GM18868 (cell line): ENCODE measurements around the gene PJA2.
A peak's percentile ranks its signal among the peaks of the same experiment; 100 is the strongest.
"Not testable (repeated sequence)": the region's sequence is repeated elsewhere in the genome, so short reads cannot be mapped to it uniquely, and the experiment has no call there.

Experiments
- ATAC-seq: cut with Tn5 transposase; IDR thresholded peaks from one replicate; pipeline ENCODE4 v1.9.1; 2021; ENCODE audit warnings: mild to moderate bottlenecking, moderate library complexity; ENCODE audit not compliant: unreplicated experiment

The PJA2 gene

GRCh38 chr5:109409844-109410388 lies at the start of gene PJA2:
Gene PJA2 (minus strand): TSS chr5:109409974. CDS start chr5:109383433, 26,541 bp downstream.
- ATAC-seq, result peak; percentile 78

- peak; percentile 100 for ATAC-seq
Measured at GRCh38 chr5:109455598-109456096, 45.9 kb upstream of the PJA2 start.

DNA sequence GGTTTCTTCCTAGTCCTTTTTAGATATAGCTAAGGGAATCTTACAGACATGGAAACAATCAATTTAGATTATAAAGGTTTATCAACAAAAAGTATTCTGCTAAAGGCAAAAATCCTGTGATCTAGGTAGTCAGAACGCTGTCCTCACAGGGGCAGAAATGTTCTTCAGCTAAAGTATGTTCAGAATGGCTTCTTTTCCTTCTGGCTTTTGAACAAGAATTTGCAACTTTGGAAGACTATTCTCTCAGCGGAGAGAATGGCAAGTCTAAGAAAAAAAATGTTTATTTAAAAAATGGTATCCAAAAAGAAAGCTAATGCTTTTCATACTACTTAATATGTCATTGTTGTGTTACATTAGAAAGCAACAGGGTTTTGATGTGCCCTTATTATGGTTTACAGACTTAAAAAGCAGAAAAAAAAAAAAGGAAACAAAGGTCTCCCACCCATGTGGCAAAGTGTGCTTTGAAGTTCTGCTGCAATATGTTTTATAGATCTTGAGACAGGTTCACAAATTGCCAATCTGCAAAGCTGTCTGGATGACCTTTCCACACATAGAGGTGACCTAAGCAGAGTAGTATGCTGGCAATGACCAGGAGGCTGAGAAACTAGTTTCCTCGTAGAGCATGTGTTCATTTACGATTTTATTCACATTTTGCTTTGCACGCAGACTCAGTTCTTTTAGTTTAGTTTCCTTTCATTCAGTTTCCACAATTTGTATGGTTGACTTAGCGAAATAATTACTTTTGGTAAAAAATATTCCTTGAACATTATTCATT lies 45.1 kb upstream of the PJA2 start:
- ATAC-seq, result no peak

- ATAC-seq, result no peak
Measured at GRCh38 chr5:109453251-109453650, 43.5 kb upstream of the PJA2 start.

DNA sequence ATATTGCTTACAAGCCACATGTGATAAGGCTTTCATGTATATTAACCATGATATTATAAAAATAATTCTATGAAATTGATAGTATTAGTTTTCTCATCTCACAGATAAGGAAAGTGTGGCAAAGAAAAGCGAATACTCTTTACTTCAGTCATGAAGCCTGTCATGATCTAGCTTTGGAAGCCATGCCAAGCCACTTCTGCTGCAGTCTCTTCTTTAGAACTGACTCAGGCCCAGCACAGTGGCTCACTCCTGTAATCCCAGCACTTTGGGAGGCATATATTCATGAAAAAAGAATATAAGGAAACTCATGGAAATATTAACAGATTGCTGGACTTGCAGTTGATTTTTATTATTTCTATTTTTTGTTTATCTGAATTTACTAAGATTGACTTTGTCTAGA lies 42.9 kb upstream of the PJA2 start:
- no peak for ATAC-seq

GRCh38 chr5:109451146-109451545 lies 41.4 kb upstream of the PJA2 start:
- no peak for ATAC-seq

DNA sequence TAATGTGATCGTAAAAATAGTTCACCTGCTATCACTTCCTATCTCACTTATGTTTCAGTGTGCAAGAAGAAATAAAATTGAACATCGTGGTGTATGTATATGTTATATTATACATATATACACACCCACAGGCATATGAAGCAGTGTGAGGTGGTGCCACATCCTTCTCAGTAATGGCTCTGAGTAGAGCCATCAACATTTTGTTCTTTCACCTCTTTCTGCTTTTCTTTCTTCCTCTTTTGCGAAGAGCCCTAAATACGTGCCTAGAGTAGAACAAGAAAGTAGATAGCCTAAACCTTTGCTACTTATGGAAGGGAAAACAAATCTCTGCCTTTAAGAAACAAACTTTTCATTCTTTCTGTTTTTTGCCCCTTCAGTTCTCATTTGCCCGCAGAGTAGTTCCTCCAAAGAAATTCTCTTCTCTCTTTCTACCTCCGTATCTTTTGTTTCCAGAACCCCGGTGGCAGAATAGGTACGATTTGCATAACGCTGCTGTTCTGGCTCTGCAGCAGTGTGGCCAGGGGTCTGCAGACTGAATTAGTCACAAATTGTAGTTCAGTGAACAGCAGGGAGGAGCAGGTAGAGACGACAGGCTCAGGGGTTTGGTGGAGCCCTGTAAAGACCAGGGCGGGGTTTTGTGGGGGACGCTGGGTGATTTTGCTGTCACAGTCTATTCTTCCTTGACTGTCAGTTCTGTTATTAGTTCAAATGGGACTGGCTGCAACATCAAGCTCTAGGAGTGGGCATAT lies 40.5 kb upstream of the PJA2 start:
- ATAC-seq, result peak; percentile 74

- no peak for ATAC-seq
Measured at GRCh38 chr5:109448838-109449237, 39.1 kb upstream of the PJA2 start.

DNA sequence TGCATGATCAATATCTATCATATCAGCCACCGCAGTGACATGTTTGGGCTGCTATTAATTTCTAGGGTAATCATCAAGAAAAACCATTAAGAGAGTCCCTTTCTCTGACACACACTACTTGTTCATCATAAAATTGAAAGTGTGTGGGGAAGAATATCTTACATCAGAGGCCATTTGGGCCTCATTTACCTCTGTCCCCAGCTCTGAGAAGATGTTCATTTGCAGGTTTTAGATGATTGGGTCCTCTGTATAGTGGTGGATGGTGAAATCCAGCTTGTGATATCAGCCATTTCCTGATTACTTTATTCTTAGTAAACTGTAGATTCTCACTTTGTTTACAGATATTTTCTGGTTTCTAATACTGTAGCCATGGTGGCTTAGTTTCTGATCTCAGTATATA lies 29.8 kb upstream of the PJA2 start:
- no peak for ATAC-seq

GRCh38 chr5:109426075-109426474 lies 16.3 kb upstream of the PJA2 start:
- ATAC-seq, result no peak

- not testable (repeated sequence) for ATAC-seq
Measured at GRCh38 chr5:109425521-109425920, 15.7 kb upstream of the PJA2 start.

DNA sequence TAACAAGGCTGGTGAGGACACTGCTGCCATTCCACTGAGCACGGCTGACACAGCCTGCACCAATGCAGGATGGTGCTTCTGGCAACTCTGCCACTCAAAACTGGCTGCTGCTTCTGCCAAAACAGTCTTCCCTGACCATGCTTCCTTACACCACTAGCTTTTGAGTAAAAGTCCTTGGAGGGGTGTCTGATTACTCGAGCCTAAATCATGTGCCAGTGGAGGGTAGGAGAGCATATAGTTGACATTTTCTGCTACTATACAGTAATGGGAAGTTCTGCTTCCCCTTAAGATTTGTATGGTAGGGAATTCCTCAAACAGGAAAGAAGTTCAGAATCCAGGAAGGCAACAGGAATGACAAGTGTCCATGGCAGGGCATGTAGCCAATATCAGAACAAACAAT lies 12.2 kb upstream of the PJA2 start:
- no peak for ATAC-seq

DNA sequence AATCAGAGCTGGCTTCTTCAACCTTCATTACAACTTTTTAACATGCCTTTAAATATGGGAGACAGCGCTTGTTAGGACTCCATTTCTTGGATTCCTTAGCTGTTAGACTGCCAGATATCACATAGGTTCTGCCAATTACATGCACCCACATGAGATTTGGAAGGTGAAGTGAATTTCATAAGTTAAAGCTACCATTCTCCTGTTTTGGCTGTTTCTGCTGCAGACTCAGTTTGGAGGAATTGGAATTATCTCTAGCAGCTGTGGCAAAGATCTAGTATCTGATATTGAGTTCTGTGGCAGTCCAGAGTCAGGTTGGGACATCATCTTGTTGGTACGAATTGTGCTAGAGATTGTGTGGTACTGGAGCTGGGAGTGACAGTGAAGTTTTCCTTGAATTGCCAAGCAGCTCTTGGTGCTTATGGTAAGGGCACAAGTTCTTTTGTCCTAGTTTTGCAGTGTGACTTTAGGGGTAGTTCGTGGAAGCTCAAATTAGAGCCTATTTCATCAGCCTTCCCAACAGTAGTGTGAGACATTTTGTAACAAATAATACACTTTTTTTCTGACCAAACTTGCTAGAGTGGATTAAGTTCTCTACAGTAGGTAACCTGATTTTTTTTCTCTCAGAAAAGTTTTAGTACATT lies 9.1 kb upstream of the PJA2 start:
- no peak for ATAC-seq

GRCh38 chr5:109416882-109417281 lies 7.1 kb upstream of the PJA2 start:
- no peak for ATAC-seq

DNA sequence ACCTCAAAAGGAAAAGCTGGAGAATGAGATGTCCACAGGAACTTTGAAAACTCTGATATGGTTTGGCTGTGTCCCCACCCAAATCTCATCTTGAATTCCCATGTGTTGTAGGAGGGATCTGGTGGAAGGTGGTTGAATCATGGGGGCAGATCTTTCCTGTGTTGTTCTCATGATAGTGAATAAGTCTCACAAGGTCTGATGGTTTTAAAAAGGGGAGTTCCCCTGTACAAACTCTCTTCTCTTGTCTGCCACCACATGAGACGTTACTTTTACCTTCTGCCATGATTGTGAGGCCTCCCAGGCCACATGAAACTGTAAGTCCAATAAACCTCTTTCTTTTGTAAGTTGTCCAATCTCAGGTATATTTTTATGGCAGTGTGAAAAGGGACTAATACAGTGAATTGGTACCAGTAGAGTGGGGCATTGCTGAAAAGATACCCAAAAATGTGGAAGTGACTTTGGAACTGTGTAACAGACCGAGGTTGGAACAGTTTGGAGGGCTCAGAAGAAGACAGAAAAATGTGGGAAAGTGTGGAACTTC lies 4.2 kb upstream of the PJA2 start:
- ATAC-seq, result not testable (repeated sequence)

DNA sequence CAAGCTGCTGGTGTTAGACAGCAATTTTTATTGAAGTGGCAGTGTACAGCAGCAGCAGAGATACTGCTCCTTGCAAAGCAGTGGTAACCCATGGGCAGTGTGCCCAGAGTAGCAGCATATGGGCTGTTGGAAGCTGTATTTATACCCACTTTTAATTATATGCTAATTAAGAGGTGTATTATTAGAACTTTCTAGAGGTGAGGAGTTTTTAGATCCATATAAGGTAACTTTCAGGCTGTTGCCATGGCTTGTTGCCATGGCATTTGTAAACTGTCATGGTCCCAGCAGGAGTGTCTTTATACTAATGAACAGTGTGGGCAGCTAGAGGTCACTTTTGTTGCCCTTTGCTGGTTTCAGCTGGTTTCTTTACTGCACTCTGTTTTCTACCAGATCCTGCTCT lies 3.7 kb upstream of the PJA2 start:
- no peak for ATAC-seq

GRCh38 chr5:109412981-109413402 lies 3.2 kb upstream of the PJA2 start:
- no peak for ATAC-seq

DNA sequence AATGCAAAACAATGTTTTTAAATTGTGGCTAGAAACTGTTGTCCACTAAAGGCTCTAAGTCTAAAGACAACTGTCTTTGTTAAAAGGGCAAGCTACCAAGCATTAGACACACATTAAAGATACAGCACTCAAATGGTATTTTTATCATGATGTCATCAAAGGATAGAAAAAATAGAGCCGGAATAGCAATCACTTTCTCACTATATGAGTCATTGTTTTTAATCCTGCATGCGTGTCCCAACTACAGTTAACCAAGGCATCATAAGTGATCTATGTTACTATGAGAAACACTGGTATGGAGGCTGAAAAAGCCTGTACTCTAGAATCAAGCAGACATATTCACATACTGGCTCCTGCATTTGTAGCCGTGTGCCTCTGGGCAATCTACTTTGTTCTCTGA lies 1.9 kb upstream of the PJA2 start:
- ATAC-seq, result no peak

GRCh38 chr5:109411149-109411514 lies 1.4 kb upstream of the PJA2 start:
- ATAC-seq, result no peak

- ATAC-seq, result peak; percentile 8
Measured at GRCh38 chr5:109410389-109411148, 795 bp upstream of the PJA2 start.
